Stimulated activated CD8-positive, alpha-beta memory T cell treated with anti-CD3 and anti-CD28 coated beads, Interleukin-7, amount 100 ng/mL, for 1 hour (primary cell): ENCODE results near the gene HOATZ.

Experiments used
- DNase-seq, 2 donors: peaks; one replicate each; pipeline ENCODE4 v3.0.0-alpha.2; 2020; ENCODE audit warnings: low read depth in 2 of 2

Gene HOATZ

DNA sequence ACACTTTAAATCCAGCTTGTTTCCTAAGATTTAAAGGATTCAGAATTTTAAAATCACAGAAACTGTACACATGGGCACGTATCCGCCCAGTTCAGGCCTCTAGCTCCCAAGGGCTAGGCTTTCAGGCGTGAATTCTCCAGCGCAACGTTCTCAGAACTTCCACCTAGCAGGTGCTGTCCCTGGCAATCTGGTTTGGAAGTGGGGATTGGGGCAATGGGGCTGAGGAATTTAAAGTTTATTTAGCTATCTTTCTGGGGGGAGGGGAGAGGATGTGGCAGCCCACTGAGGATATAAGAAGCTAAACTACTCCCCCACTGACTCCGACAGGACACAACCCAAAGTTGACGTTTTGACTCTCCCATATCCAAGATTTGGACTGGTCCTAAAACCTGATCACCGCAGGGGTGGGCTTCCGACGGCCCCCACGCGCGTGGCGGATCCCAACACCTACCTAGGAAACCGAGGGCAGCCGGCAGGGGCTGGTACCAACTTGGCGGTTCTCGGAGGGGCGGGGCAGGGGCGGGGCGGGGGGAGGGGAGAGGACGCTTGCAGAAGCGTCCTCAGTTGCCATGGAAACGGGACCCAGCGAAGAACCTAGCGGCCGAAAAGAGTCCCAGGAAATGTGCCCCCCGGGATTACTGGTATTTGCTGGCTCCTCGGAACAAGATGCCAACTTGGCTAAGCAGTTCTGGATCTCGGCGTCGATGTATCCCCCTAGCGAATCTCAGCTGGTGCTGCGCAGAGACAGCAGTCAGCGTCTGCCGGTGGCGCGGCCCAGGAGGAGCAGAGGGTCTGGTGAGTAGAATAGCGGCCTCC lies at the start of gene HOATZ:
Gene HOATZ, plus strand, starts transcription at position 563 of the 816 bp plus-strand sequence. Its CDS starts 7 bp downstream, at position 570.
- DNase-seq, result no peak

GRCh38 chr11:111465400-111465799 lies 49.2 kb upstream of the HOATZ start:
- no peak for DNase-seq

- no peak for DNase-seq
Observed at GRCh38 chr11:111466615-111467014, 48.0 kb upstream of the HOATZ start.

GRCh38 chr11:111469200-111469599 lies 45.4 kb upstream of the HOATZ start:
- no peak for DNase-seq

GRCh38 chr11:111472228-111472627 lies 42.4 kb upstream of the HOATZ start:
- DNase-seq, result no peak

DNA sequence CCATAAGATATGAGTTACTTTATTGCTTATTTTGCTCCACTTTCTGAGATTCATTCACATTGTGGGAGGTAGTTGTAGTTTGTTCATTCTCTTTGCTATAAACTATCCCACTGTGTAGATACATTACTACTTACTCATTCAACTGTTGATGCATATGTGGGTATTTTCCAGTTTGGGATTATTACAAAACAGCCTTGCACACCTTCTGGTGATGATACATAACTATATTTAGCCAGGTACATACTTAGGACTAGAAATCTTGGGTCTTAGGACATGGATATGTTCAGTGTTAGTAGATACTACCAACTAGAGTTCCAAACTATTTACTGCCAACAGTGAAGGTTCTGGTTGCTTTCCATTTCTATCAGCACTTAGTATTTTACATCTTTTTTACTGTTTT lies 40.1 kb upstream of the HOATZ start:
- DNase-seq, result no peak

- DNase-seq, result no peak
Observed at GRCh38 chr11:111476366-111476765, 38.2 kb upstream of the HOATZ start.

DNA sequence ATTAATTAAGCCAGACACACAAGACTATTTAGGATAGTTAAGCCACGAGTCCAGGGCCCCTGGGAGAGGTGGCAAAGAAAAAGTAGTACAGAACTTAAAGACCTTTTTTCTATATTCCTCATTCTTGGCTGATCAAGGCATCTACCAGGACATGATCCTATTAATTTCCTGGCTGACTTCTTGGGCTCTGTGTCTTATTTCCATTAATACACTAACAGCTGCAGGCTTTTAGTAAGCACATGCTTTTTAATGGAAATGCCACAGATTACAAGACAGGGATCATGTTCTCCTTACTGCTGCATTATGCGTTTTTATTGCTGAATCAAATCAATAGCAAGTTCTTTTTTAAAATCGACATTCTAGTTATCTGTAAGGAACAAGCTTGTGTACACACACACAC lies 37.6 kb upstream of the HOATZ start:
- no peak for DNase-seq

- DNase-seq, result no peak
Observed at GRCh38 chr11:111477898-111478297, 36.7 kb upstream of the HOATZ start.

DNA sequence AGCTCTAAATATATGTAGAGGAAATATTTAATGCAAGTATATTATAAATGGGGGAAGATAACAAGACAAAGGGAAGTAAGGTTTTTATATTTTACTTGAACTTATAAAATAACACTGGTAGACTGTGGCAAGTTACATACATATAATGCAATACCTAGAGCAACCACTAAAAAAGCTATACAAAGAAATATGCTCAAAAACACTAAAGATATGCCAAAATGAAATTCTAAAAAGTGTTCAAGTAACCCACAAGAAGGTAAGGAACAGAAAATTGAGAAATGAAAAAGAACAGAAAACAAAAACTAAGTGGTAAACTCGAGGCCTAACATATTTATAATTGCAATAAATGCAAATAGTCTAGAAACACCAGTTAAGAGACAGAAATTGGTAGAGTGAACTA lies 34.9 kb upstream of the HOATZ start:
- no peak for DNase-seq

GRCh38 chr11:111483431-111483830 lies 31.1 kb upstream of the HOATZ start:
- DNase-seq, result no peak

DNA sequence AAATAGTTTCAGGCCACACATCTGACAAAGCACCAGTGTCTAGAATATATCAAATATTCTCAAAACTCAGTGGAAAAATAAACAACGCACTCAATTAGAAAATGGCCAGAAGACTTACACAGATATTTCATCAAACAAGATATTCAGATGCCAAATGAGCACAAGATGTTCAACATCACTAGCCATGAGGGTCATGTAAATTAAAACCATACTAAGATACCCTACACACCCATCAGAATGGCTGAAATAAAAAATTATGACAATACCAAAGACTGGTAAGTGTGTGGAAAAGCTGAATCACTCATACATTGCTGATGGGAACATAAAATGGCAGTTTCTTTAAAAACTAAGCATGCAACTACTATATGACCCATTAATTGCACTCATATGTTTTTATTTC lies 24.1 kb upstream of the HOATZ start:
- DNase-seq, result no peak

DNA sequence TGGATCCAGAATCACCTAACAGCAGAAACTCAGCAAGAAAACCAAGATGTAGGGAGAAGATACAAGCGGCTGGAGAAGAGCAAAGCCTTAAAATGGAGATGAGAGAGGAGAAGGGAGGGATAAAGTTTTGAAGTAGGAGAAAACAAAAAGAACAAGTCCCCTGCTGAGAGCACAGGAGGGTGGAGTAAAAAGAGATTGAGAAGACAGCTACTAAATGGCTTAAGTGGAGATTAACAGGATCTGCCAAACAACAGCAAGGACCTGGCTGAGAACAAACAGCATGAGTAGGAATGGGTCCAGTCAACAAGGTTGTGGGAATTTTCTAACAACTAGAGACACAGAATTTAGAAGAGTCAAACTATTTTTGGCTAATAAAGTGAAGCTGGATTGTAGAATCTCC lies 20.5 kb upstream of the HOATZ start:
- DNase-seq, result no peak

DNA sequence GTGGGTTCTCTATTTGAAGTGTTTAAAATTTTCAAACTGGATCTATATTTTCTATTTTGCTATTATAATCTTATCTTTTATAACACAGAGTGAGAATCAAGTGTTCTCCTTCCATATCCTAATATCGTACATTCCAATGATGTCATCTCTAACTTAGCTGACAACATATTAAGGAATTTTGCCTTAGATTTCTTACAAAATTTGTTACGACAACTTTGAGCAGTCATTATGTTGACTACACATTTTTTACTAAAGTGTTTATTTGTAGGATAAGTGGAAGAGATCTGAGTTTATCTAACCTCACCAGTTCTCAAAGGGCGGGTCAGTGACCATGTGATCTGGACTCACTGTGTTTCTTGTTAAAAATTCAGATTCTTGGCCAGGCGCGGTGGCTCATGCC lies 15.1 kb upstream of the HOATZ start:
- DNase-seq, result no peak

- DNase-seq, result no peak
Observed at GRCh38 chr11:111500481-111500880, 14.1 kb upstream of the HOATZ start.

GRCh38 chr11:111502611-111503010 lies 12.0 kb upstream of the HOATZ start:
- no peak for DNase-seq

GRCh38 chr11:111510311-111510710 lies 4.3 kb upstream of the HOATZ start:
- no peak for DNase-seq

DNA sequence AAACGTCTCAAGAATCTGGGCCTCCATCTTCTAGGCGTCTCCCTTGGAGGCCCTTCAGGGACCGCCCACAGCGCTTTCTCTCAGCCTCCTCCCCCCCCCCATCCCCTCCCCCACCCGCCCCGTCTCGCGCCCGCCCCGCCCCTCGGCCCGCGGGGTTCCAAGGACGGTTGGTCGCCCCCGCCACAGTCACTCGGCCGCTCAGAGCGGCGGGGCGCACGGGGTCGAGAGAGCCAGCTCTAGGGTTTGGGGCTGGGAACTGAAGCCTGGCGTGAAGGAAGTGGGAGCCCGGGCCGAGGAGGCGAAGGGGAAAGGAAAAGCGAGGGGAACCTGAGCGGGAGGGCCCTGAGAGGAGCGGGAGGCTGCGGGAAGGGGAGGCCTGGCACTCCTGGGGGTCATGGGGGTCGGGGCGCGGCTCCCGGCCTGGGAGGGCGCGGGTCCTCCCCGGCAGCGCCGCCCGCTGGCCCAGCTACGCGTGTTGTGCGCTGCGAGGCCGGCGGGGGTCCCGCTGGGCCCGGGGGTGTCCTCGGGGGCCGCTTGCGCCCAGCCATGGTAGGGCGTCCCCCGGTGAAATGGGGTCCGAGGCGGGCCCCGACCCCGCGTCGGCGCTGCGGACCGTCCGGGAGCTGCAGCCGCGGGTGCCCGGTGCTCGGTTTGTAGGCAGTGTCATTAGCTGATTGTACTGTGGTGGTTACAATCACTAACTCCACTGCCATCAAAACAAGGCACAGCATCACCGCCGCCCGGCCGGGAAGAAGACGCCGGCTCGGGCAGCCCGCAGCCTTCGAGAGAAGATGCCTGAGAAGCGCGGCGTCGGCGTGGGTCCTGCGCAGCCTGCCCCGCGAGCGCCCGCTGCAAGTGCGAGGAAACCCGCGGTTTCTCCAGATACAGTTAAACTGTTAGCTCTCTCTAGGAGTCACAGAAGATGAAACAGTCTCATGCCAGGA lies 2.0 kb upstream of the HOATZ start, which contains the start of gene BTG4:
Gene BTG4, minus strand, starts transcription at position 91 of the 944 bp plus-strand sequence. CDS start 13,610 bp downstream, outside the sequence.
- DNase-seq, result no peak

DNA sequence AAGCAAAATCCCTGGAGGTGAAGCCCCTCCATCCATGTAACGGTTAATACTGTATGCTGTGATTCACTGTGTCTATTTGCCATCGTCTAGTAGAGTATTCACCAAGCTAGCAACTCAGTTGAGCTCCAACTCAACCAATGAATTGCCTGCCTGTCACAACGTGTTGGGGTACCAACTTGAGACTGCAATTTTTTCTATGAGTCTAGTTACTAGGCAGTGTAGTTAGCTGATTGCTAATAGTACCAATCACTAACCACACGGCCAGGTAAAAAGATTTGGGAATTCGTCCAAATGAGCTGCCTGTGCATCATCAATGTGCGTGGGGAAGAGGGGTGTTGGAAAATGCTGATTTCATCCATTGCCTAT lies 1.4 kb upstream of the HOATZ start:
- no peak for DNase-seq

GRCh38 chr11:111515591-111515990 lies 1.0 kb downstream of the HOATZ start:
- no peak for DNase-seq

- no peak for DNase-seq
Observed at GRCh38 chr11:111518668-111519067, 4.1 kb downstream of the HOATZ start.

- DNase-seq, result no peak
Observed at GRCh38 chr11:111520560-111520959, 6.0 kb downstream of the HOATZ start.

DNA sequence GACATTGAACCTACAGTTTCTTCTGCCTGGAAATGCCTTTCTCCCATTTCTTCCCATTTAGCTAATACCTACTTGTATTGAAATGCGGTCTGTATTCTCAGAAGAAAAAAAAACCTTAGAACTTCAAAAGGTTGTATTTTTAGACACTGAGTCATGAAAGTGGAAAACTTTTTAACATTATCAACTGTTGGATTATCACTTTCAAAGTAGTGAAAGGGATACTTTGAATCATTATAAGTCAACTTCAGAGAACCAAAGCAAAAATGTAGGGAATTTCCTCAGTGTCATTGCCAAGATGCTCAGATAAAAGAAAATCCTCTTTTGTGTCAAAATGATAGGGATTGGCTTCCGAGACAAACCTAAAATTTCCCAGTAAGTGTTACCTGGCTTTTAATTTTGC lies 6.6 kb downstream of the HOATZ start:
- DNase-seq, result no peak
